ENCODE data around the gene PTPRG.

Gene PTPRG

GRCh38 chr3:61882253-61882652 is 320.9 kb downstream of the PTPRG start:
- DNase-seq (ENCODE audit: low read depth): no peak
- H3K4me3 ChIP-seq (ENCODE audit: control insufficient read depth, low read depth, low read length): no peak overlapping the region
- no peak for TF ChIP-seq CTCF (conservative IDR thresholded peaks at IDR 0.05; ENCODE audit: control insufficient read depth, insufficient read depth, low read depth, low read length)

DNA sequence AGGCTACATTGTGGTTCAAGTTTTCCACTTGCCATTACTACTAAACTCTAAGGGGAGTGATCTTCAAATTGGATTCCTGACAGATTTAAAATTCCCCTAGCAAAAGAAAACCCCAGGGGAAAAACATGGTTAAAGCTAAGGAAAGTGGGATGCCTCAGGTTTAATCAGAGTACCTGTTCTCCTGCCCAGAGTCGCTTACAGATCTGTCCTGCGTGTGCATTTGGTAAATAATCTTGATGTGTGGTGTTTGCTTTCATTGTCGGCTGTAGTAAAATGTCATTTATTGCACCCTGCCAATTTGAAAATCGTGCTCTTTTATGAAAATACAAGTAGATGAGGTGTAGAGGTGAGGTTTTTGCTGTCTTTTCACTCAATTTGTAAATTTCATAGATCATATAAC is 323.4 kb downstream of the PTPRG start:
- no peak overlapping the region for H3K4me3 ChIP-seq (ENCODE audit: control insufficient read depth, low read depth, low read length)
- no peak for TF ChIP-seq CTCF (conservative IDR thresholded peaks at IDR 0.05; ENCODE audit: control insufficient read depth, insufficient read depth, low read depth, low read length)
- DNase-seq (ENCODE audit: low read depth): no peak

DNA sequence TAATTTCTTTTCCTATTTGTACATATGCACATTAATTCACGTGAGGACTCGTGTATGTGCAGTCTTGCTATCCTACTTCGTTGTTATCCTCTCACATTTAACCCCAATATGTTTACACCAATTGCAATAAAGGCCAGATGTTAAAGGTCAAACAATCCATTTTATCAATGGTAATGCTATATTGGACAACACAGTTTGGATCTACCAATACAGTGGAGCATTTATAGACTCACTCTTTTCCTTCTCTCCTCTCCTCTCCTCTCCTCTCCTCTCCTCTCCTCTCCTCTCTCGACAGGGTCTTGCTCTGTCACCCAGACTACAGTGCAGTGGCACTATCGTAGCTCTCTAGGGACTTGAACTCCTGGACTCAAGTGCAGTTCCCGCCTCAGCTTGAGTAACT is 324.0 kb downstream of the PTPRG start:
- no peak for DNase-seq (ENCODE audit: low read depth)
- TF ChIP-seq CTCF (conservative IDR thresholded peaks at IDR 0.05; ENCODE audit: control insufficient read depth, insufficient read depth, low read depth, low read length): no peak
- H3K4me3 ChIP-seq (ENCODE audit: control insufficient read depth, low read depth, low read length): no peak overlapping the region

DNA sequence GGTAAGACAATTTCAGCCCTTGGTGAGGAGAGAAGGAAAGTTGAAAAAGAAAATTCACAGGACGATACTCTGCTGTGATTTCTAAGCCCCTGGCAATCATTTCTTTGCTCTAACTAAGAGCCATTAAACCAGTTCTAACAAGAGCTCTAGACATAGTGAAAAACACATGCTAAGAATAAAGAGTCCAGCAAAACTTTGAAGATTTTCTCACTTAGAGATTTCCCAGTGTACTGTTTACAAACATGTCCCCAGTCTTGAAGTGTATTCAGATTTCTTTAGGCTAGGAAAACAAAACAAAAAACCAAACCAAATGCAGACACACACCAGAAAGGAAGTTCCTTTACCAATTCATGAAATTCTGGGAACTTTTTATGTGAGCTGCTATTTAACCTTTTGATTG is 325.8 kb downstream of the PTPRG start:
- DNase-seq (ENCODE audit: low read depth): no peak
- no peak overlapping the region for H3K4me3 ChIP-seq (ENCODE audit: control insufficient read depth, low read depth, low read length)

DNA sequence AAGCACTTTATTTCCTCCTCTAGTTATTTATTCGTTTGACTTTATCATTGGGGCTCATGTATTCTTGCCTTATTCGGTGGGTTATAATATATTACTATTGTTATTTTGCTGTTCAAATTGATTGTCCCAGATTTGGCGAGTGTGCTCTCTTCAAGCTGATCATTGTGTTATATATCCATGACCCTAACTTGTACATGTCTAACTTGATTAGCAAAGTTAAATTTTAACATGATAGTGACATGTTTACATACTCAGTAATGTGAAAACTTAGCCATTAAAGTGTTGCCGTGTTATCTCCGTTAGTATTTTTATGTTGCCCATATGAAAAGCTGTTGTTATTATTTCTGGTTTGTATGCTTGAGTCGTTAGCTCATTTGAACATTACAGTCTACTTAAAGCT is 327.9 kb downstream of the PTPRG start:
- no peak for TF ChIP-seq CTCF (conservative IDR thresholded peaks at IDR 0.05; ENCODE audit: control insufficient read depth, insufficient read depth, low read depth, low read length)
- H3K4me3 ChIP-seq (ENCODE audit: control insufficient read depth, low read depth, low read length): no peak overlapping the region
- DNase-seq (ENCODE audit: low read depth): no peak

More for the DNA sequence above, 325.8 kb downstream of the PTPRG start:
- no peak for TF ChIP-seq CTCF (conservative IDR thresholded peaks at IDR 0.05; ENCODE audit: control insufficient read depth, insufficient read depth, low read depth, low read length)

DNA sequence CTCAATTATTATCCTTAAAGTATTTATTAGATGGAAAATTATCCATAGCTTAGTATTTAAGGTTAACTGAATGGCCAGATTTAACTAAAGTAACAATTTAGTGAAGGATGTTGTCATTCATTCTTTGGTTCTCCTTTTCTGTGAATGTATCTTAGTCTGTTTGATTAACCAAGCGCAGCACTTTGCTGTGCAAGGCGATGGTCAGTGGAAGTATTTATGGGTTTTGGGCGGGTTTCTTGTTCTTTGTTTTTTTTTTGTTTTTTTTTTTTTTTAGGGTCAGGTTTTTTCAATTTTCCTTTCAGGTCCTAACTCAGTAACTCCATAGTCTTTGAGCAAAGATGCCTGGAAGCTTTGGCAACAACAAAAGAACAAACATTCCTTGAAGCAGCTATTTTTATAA is 328.8 kb downstream of the PTPRG start:
- H3K4me3 ChIP-seq (ENCODE audit: control insufficient read depth, low read depth, low read length): no peak overlapping the region
- no peak for TF ChIP-seq CTCF (conservative IDR thresholded peaks at IDR 0.05; ENCODE audit: control insufficient read depth, insufficient read depth, low read depth, low read length)
- no peak for DNase-seq (ENCODE audit: low read depth)

DNA sequence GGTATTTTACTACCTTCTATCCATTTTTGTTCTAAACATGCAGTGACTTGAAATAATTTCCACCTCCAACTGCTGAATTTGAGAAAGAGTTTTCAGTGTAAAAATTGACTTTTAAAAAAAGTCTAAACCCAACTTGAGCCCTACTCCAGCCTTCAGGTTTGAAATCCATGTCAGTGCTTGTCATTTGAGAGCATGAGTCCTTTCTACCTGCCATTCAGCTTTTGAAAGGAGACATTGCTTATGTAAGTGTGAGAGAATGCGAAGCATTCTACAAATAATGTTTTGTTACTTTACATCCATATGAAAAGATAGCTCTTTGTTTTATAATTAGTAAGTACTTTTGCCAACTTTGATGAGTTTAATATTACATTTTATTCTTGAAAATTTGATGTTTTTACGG is 329.2 kb downstream of the PTPRG start:
- H3K4me3 ChIP-seq (ENCODE audit: control insufficient read depth, low read depth, low read length): no peak overlapping the region
- no peak for DNase-seq (ENCODE audit: low read depth)
- no peak for TF ChIP-seq CTCF (conservative IDR thresholded peaks at IDR 0.05; ENCODE audit: control insufficient read depth, insufficient read depth, low read depth, low read length)
